ENCODE measurements around the gene IKZF1.

IKZF1 gene

GRCh38 chr7:50418086-50418515 is 113.6 kb downstream of the IKZF1 start:
- peak; percentile 70 for DNase-seq

DNA sequence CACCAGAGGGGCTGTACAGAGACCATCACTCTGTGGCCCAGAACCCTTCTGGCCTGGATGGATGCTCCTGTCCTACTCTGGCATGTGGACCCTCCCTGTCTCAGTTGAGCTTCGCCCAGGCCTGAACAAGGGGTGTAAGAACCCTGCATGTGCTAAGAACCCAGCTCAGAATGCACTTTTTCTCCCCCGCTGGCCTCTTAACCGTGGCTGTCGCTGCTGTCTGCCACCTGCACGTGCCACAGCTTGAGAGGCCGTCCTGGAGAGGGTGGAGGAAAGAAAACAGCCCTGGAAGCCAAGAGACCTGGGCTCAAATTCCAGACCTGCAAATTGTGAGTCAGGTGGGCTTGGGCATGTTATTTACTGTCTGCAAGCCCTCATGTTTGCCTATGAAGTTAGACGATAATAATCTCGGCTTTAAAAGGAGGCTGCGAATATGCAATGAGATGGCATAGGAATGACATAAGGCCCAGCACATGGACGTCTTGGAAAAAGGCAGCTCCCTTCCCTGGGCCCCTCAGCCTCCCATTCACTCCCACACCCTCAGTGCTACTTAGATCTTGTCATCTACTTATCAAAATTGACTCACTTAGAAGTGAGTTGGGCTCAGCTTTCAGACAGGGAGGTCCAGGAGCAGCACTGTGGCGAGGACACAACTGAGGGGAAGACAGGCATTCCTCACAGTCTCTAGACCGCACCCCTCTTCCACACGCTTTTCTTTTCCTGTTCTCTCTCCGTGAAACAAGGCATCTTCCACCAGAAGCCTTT is 114.2 kb downstream of the IKZF1 start:
- no peak for DNase-seq

- no peak for DNase-seq
These were observed 116.5 kb downstream of the IKZF1 start for GRCh38 chr7:50421043-50421442.

GRCh38 chr7:50422858-50423257 is 118.3 kb downstream of the IKZF1 start:
- no peak for DNase-seq

GRCh38 chr7:50423860-50424259 is 119.3 kb downstream of the IKZF1 start:
- DNase-seq = no peak

DNA sequence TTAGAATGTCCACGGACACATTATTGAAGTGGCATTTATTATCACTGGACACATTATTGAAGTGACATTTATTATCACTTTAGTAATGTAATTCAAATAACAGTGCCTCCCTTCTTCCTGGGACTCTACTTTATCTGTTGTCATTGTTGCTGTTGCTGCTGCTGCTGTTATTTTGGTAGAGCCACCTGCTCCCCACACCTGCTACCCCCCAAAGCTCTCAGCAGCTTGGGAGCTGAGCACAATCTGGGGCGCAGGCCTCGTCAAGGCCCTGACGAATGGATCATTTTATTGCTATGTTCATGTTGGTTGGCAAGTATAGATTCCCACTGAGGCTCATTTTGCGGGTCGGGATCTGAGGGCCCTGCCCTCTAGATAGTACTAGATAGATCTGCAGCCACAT is 120.8 kb downstream of the IKZF1 start:
- DNase-seq = no peak

- DNase-seq = no peak
These were observed 121.9 kb downstream of the IKZF1 start for GRCh38 chr7:50426280-50427045.

- DNase-seq = no peak
These were observed 123.0 kb downstream of the IKZF1 start for GRCh38 chr7:50427518-50427917.

GRCh38 chr7:50428911-50429310 is 124.4 kb downstream of the IKZF1 start:
- DNase-seq = no peak

DNA sequence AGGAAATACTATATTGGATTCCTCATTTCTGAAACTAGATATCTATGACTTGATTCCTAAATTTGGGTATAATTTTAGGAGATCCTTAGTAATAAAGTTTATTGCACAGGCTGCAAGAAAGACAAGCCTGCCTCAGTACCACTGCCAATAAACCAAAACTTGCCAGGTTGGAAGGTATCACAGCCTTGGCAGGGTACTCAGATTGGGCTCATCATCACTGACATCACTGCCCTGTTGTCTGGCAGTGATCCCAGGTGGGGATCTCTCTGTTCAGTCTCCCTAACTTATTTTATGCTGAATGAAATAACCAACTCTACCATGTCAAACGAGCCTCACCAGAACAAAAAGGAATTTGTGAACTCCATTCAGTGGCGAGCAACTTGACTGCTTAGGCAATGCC is 126.8 kb downstream of the IKZF1 start:
- DNase-seq = no peak

- DNase-seq = no peak
These were observed 127.3 kb downstream of the IKZF1 start for GRCh38 chr7:50431722-50432305.

- peak; percentile 44 for DNase-seq
These were observed 131.8 kb downstream of the IKZF1 start for GRCh38 chr7:50436133-50436806.

DNA sequence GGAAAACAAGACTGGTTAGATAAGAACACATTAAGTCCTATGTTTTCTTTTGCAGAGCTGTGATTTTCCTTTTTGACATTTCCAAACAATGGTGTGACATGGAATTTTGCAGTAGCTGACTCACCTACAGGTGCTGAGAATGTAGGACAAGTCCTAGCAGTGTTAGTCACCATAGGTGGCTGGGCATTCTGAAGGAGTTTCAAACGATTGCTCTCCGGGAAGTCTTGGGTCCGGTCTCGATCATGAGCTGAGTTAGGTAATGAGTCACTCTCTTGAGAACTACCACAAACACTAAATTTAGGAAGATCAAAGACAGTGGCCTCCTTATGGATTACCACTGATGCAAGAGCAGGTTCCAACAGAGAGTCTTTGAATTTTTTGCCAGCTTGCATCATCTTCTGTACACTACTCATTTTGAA is 142.0 kb downstream of the IKZF1 start:
- DNase-seq = no peak

DNA sequence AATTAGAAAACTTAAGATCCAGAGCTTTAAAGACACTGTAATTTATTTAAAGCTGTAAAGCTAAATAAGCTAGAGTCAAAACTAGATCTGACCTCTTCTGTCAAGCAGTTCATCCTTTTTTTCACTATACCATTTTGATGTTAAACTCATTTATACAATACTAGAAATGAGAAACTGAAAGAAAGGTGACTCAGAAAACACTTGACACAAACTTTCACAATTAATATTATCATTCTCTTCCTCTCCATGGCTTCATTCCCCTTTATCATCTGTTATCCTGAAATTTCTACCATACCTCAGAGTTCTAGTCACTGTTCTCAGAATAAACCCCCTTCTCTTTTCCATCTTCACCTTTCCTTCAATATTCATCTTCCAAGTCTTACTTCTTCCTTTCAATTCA is 144.3 kb downstream of the IKZF1 start:
- no peak for DNase-seq

GRCh38 chr7:50449501-50449880 is 145.0 kb downstream of the IKZF1 start:
- DNase-seq = no peak

DNA sequence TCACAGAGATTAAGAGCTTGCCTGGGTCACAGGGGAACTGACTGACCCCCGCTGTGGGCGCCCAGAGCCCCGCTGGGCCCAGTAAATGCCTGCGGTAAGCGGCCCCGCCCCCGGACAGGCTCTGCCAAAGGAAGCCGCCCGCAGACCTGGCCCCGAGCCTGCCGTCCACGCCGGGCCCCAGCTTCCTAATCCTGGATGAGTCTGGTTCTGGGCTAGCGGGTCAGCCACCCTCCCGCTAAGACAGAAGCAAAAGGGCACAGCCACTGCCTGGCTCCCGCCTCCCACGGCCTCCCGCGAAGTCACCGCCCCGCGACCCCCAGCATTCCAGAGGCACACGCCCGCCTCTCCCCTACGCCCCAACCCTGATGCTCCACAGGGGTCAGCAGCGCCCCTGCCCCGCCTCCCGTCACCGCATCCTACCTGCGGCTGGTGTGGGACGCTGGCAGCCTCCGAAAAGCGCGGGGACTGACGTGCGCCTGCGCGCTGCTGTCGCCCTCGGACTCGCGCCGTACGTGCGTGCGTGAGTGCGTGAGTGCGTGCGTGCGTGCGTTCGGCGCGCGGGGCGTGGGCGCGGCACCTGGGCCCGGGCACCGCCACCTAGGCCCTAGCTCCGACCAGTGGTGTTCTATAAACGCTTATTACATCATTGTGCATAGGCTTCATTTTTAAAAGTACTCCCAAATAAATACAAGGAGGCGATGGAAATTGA is 145.5 kb downstream of the IKZF1 start, which contains the start of gene FIGNL1:
FIGNL1 (minus strand) TSS at position 470 of the 709 bp plus-strand sequence. CDS start 3,063 bp downstream, outside the sequence.
- peak; percentile 17 for DNase-seq

GRCh38 chr7:50450590-50451032 is 146.1 kb downstream of the IKZF1 start:
- no peak for DNase-seq

All from amniotic stem cell (primary cell).